T-helper 2 cell treated with Interferon-gamma antibody and Interleukin-4, amounts not matched to agents 5 μg/mL and 100 μg/mL, for 36 hours (primary cell): Measurements from ENCODE around the gene CADPS.

Experiments used
- DNase-seq: peaks from one replicate; pipeline ENCODE4 v3.0.0; 2021; ENCODE audit warnings: low spot score
- H3K27ac Mint-ChIP-seq: one replicate; pipeline ENCODE4 v1.8.0; 2021; ENCODE audit warnings: mild to moderate bottlenecking, mixed read lengths
- H3K27me3 Mint-ChIP-seq: one replicate; pipeline ENCODE4 v1.8.0; 2021; ENCODE audit warnings: low read depth, mixed read lengths
- H3K36me3 Mint-ChIP-seq: one replicate; pipeline ENCODE4 v1.8.0; 2021; ENCODE audit warnings: low read depth, mixed read lengths
- H3K4me1 Mint-ChIP-seq: one replicate; pipeline ENCODE4 v1.8.0; 2021; ENCODE audit warnings: low read depth, mixed read lengths
- H3K4me3 Mint-ChIP-seq: one replicate; pipeline ENCODE4 v1.8.0; 2022; ENCODE audit warnings: mild to moderate bottlenecking, moderate library complexity, mixed read lengths
- H3K9me3 Mint-ChIP-seq: one replicate; pipeline ENCODE4 v1.8.0; 2021; ENCODE audit warnings: mixed read lengths

The CADPS gene

DNA sequence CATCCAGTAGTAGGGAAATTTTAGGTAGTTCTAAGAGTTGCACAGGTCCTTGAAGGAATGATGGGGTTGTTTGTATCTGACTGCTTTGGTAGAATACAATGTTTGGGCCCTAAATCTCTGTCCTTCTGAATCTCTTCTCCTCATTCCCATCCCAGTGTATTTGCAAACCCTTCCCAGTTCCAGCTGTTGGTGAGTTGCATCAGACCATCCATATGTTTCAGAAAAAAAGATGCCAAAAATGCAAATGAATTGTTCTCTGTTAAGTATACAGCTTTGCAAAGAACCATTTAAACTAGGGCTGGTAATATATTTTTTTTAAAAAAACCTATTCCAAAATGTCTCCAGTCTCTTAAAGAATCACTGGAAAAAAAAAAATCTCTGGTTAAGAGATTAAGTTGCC is 251.0 kb downstream of the CADPS start:
- H3K27me3 Mint-ChIP-seq = peaks cover 4% of the 10 kb centered on the region
- no peaks in the 10 kb centered on the region for H3K4me1 Mint-ChIP-seq
- DNase-seq = no peak
- H3K27ac Mint-ChIP-seq = no peak overlapping the region
- H3K9me3 Mint-ChIP-seq = no peaks in the 10 kb centered on the region
- no peak overlapping the region for H3K4me3 Mint-ChIP-seq
- H3K36me3 Mint-ChIP-seq = no peaks in the 10 kb centered on the region

DNA sequence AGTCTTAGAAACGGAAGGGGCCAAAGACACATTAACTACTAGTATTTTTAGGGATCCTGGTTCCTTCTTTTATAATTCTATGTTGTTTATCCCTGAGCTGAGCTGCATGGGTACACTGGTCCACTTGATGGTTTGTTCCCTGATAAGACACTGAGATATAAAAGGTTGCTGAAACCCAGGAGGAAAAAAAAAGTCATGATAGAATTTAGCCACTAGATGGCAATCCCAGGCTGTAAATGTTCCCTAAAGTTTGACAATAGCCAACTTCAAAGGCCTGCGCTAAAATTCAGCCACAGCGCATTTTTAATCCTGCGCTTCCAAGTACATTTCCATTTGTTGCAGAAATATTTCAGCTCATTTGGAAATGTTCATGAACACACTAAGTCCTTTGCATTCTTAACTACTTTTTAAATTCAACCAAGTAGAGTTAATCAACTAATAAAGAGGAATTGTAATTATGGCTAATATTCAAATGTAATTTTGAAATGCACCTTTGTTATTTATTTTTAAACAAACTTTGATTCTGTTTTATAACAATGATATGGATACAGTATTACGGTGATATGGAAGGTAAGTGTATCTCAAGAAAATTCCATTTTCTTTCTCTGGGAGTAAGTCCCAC is 252.6 kb downstream of the CADPS start:
- Mint-ChIP-seq H3K4me3 (no peak overlapping the region), H3K36me3 (no peaks in the 10 kb centered on the region), H3K4me1 (no peaks in the 10 kb centered on the region), H3K27me3 (peaks cover under 1% of the 10 kb centered on the region), H3K27ac (no peak overlapping the region), H3K9me3 (no peaks in the 10 kb centered on the region)
- DNase-seq = no peak

DNA sequence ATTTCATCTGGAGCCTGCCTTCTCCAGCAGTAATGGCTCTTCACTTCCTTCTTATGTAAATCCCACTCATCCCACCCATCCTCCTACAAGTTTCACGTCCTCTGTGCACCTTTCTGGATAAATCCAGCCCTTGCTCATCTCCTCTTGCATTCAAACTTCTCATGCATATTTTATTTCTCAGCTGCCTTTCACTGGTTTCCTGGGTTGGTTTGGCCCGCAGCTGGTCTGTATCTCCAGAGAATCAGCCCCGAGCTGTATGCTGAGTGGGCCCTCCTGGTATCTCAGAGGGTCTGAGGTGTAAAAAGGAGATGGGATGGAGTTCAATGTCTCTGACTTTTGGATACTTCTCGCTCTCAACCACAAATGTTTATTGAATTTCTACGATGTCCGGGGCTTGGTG is 253.3 kb downstream of the CADPS start:
- Mint-ChIP-seq H3K4me1 (no peaks in the 10 kb centered on the region), H3K36me3 (no peaks in the 10 kb centered on the region), H3K27me3 (no peaks in the 10 kb centered on the region), H3K4me3 (no peak overlapping the region), H3K27ac (no peak overlapping the region), H3K9me3 (no peaks in the 10 kb centered on the region)
- no peak for DNase-seq

DNA sequence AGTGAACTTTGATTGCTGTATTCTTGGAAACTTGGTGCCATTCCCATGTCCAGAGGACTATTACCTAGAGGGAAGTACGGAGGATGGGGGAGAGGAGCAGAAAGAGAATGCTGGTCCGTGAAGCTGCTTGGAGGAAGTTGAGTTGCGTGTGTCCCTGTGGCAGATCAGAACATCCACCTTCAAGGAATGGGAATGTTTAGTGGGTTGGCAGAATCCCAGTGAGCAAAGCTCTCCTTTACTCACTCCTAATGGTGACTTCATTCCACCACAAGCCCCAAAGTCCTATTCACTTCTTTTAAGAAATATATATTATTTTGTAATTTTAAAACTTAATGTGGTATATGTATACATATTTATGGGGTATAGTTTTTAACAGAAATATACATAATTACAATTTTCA is 254.0 kb downstream of the CADPS start:
- DNase-seq = no peak
- H3K27me3 Mint-ChIP-seq = no peaks in the 10 kb centered on the region
- no peak overlapping the region for H3K27ac Mint-ChIP-seq
- H3K9me3 Mint-ChIP-seq = no peaks in the 10 kb centered on the region
- H3K4me3 Mint-ChIP-seq = no peak overlapping the region
- H3K36me3 Mint-ChIP-seq = no peaks in the 10 kb centered on the region
- no peaks in the 10 kb centered on the region for H3K4me1 Mint-ChIP-seq

DNA sequence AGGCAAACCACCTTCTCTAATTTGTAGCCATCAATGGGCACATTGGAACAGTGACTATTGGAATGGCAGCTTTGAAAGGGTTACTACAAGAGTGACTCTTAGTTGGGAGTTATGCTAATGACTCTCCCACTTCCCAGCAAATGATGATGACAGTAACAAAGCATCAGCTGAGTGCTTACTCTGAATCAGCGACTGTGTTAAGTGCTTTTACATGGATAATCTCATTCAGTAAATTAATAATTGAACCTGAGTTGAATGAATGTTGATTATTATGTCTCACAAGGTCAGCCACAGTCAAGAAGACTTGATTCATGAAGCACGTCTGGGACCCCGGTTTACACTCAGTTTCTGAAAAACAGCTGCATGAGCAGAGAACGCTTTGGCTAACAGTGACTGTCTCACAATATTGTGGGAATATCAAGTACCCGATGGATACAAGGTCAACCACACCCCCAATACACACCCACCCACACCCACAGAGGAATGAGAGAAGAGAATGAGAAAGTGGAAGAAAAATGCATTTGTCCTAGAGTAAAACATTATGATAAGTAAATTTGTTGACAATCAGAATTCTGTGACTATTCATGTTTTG is 259.9 kb downstream of the CADPS start:
- Mint-ChIP-seq H3K27me3 (no peaks in the 10 kb centered on the region), H3K4me1 (no peaks in the 10 kb centered on the region), H3K27ac (no peak overlapping the region), H3K36me3 (no peaks in the 10 kb centered on the region), H3K4me3 (no peak overlapping the region), H3K9me3 (no peaks in the 10 kb centered on the region)
- DNase-seq = no peak

DNA sequence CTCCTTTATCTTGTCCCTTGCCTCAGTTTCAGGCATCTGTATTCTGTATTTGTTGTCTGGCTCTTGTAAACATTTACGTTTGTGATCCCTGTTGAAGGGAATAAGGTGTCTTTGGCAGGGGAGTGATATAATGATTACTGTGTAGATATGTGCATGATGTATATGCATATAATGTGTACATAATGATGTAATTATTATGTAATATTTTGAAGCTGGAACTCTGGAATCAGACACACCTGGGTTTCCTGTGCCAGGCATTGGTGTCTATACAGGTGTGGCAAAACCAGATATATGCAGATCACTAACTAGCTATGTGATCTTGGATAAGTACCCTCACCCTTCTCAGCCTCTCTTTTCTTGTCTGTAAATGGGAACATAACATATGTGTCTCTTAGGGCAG is 260.7 kb downstream of the CADPS start:
- Mint-ChIP-seq H3K36me3 (no peaks in the 10 kb centered on the region), H3K9me3 (no peaks in the 10 kb centered on the region), H3K27ac (no peak overlapping the region), H3K27me3 (no peaks in the 10 kb centered on the region), H3K4me3 (no peak overlapping the region), H3K4me1 (no peaks in the 10 kb centered on the region)
- DNase-seq = no peak

DNA sequence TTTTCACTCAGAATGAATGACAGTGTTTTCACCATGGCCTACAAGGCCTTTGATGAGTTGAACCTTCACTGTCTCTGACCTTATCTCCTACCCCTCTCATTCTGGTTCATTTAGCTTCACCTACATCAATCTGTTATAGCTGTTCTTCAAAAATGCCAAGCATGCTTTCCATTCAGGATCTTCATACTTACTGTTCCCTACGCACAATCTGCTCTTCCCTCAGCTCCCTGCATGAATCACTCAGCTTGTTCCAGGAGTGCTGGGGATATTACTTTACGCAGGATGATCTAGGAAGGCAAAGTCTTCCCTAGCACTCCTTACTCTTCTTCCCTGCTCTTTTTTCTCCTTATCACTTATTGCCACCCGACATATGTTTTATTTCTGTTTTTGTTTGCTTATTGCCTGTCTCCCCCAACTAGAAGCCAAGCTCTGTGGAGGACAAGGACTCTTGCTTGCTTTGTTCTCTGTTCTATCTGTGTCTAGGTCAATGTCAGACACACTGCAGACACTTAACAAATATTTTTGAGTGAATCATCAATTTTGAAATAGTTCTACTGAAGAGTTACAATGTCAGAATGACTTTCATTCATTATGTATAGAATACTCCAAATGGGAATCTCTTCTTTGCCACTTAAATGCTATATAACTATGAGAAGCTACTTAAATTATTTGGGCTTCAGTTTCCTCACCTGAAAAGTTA is 263.5 kb downstream of the CADPS start:
- H3K36me3 Mint-ChIP-seq = no peaks in the 10 kb centered on the region
- H3K27ac Mint-ChIP-seq = no peak overlapping the region
- no peaks in the 10 kb centered on the region for H3K27me3 Mint-ChIP-seq
- DNase-seq = no peak
- H3K9me3 Mint-ChIP-seq = no peaks in the 10 kb centered on the region
- H3K4me3 Mint-ChIP-seq = no peak overlapping the region
- H3K4me1 Mint-ChIP-seq = no peaks in the 10 kb centered on the region

DNA sequence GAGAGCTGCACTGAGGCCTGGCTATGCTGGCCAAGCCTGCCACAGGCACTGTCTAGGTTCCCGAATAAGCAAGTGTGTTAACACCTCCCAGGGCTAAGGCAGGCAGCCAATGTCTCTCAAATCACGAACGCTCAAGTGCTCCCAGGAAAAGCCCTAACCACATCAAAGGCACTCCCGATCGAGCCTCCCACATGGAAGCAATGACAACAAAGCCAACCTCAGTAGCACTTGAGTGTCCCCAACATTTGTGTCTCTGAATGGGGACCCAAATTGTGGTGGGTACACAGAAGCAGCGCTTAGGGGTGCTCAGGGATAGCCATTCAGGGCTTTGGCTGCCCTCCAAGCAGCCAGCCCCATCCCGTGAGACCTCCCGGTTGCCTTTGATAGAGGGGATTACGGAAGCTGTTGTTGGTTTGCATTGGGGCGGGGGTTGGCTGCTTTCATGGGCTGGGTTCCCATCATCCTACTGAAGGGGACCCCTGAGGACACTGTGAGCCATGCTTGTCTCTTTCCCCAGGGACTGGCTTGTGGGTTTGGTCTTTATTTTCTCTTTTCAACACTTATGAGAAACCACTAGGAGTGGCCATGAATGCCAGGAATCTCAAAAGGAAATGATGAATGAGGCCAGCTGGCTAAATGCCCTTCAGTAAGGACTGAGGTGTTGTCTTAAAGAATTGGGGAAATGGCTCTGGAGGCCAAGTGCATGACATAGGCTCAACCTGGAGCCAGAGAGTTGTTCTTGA is 267.8 kb downstream of the CADPS start:
- no peaks in the 10 kb centered on the region for H3K36me3 Mint-ChIP-seq
- DNase-seq = no peak
- H3K4me1 Mint-ChIP-seq = no peaks in the 10 kb centered on the region
- H3K4me3 Mint-ChIP-seq = no peak overlapping the region
- H3K27me3 Mint-ChIP-seq = no peaks in the 10 kb centered on the region
- no peaks in the 10 kb centered on the region for H3K9me3 Mint-ChIP-seq
- H3K27ac Mint-ChIP-seq = no peak overlapping the region

DNA sequence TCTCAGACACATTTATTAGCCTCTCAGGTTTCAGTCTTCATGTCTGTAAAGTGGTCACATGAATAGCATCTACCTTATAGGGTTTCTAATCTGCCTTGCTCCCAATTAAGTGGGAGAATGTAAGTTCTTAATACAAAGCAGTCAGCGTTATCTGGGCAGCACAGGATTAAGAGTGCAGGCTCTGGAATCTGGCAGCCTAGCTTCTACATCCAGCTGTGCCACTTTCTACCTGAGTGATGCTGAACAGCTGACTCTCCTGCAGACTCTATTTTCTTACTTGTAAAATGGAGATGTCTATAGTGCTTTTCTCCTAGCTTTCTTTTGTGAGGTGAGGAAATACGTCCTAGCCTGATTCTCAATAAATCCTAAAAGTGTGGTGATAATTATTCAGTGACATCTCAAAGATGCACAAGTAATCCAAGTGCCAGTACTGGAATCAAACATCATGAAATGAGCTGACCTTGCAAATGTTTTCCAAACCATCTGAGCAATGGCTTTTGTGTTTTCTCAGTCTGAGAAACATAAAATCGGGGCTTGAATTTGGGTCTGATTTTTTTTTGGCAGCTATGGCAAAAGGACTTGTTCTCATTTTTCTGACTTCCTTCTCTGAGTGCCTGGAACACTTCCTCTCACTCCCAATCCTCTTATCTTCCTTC is 269.7 kb downstream of the CADPS start:
- Mint-ChIP-seq H3K4me3 (no peak overlapping the region), H3K36me3 (no peaks in the 10 kb centered on the region), H3K27ac (no peak overlapping the region), H3K27me3 (no peaks in the 10 kb centered on the region), H3K9me3 (no peaks in the 10 kb centered on the region), H3K4me1 (no peaks in the 10 kb centered on the region)
- DNase-seq = no peak

DNA sequence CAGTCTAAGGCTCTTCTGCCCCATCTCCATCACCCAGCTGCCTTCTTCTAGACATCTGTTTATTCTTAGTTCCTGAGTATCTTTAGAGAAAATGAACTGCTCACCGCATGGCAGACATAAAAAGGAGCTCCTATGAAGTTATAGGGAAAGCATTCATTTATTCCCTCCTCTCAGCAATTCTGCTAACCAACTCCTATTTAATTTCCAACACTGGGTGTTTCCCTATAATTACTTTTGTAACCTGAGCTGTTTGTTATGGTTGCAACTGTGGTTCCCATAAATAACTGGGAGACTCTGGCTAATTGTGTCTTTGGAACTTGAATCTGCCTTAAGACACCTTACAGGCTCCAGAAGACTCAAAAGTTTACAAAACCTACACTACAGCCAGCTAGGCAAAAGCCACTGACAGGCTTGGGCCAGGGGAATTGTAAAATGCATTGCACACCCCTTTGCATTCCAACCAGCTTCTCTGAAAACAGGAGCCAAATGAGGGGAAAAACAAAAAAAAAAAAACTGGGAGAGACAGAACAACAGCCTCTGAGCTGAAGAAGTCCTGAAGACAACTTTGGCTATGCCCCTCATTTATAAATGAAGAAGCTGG is 270.4 kb downstream of the CADPS start:
- Mint-ChIP-seq H3K27ac (no peak overlapping the region), H3K36me3 (no peaks in the 10 kb centered on the region), H3K4me3 (no peak overlapping the region), H3K4me1 (no peaks in the 10 kb centered on the region), H3K27me3 (no peaks in the 10 kb centered on the region), H3K9me3 (no peaks in the 10 kb centered on the region)
- no peak for DNase-seq

DNA sequence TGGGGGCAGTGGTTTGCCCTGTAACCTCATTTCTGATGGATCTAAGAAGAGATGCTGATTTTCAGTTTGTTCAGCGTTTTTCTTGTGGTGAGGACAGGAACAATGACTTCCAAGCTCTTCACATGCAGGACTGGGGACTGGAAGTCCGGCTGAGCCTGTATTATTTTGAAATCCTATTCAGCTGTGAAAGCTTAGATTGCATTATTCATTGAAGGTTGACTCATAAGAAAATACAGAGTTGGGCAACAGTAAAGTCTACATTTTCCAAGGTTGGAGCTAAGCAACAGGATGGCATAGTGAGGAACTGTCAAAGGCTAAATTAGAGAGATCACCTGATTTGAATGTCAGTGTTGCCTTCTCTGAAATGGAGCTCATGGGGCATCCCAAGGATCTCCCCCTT is 270.9 kb downstream of the CADPS start:
- H3K36me3 Mint-ChIP-seq = no peaks in the 10 kb centered on the region
- no peaks in the 10 kb centered on the region for H3K27me3 Mint-ChIP-seq
- no peaks in the 10 kb centered on the region for H3K4me1 Mint-ChIP-seq
- no peak overlapping the region for H3K4me3 Mint-ChIP-seq
- no peak for DNase-seq
- H3K9me3 Mint-ChIP-seq = no peaks in the 10 kb centered on the region
- H3K27ac Mint-ChIP-seq = no peak overlapping the region

DNA sequence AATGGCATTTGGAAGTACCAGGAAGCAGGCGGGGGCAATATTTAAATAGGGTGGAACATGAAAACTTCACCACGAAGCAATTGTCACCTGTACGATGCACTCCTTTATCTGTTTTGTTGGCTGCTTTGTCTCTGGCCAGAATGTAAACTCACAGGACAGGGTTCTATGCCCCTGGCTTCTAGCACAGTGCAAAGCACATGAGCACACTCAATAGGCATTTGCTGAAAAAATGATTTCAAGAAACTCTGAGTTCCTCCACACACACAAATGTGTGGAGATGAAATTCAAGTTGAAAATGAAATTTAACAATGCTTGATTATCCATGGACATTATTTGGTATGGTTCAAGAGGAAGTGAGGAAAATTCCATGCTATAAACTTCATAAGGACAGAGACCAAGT is 272.2 kb downstream of the CADPS start:
- no peaks in the 10 kb centered on the region for H3K36me3 Mint-ChIP-seq
- H3K27ac Mint-ChIP-seq = no peak overlapping the region
- no peaks in the 10 kb centered on the region for H3K4me1 Mint-ChIP-seq
- no peak for DNase-seq
- no peaks in the 10 kb centered on the region for H3K9me3 Mint-ChIP-seq
- no peaks in the 10 kb centered on the region for H3K27me3 Mint-ChIP-seq
- H3K4me3 Mint-ChIP-seq = no peak overlapping the region

DNA sequence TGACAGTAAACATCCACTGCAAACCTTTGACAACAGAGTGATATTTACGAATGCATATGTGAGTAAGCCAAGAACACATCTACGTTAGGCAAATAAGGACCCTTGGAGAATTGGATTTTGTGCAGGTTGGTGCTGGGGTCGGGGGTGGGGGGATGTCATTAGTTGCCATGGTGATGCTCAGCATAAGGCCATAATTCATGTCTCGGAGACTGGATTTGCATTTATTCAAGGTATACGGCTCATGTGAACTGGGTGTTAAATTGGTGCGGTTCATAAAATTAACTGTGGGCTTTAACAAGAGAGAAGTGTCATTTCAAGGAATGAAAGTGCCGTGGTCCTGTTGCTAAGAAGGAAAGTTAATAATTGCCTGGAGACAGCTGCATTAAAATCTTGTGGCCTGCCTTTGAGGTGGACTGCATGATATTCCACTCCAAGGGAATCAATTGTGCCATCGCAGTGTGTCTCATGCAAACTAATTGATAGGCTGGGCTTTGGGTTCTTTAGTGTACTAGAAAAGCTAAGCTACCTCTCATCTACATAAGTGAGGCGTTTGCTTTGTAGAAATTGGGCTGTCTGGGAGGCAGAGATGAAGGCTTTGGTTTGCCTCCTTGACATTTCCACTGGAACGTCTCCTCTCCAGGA is 273.0 kb downstream of the CADPS start:
- no peak overlapping the region for H3K4me3 Mint-ChIP-seq
- DNase-seq = no peak
- H3K4me1 Mint-ChIP-seq = no peaks in the 10 kb centered on the region

More for the DNA sequence above, 273.0 kb downstream of the CADPS start:
- H3K9me3 Mint-ChIP-seq = no peaks in the 10 kb centered on the region
- H3K27me3 Mint-ChIP-seq = no peaks in the 10 kb centered on the region
- H3K36me3 Mint-ChIP-seq = no peaks in the 10 kb centered on the region
- H3K27ac Mint-ChIP-seq = no peak overlapping the region
